Activated CD4-positive, alpha-beta T cell treated with anti-CD3 and anti-CD28 coated beads for 48 hours (primary cell): ENCODE results near the gene LIN7C.
"Not testable (repeated sequence)": the region's sequence is repeated elsewhere in the genome, so short reads cannot be mapped to it uniquely, and the experiment has no call there.

Source experiments
- DNase-seq: peaks from one replicate; pipeline ENCODE4 v3.0.0-alpha.2; 2020

Gene LIN7C

GRCh38 chr11:27506200-27507182 is at the start of gene LIN7C:
TSS of gene LIN7C (minus strand) at chr11:27506769. CDS start at chr11:27506752, 17 bp downstream.
- DNase-seq: peak; percentile 96

- no peak for DNase-seq
These were observed 48.7 kb upstream of the LIN7C start for GRCh38 chr11:27555264-27555663.

GRCh38 chr11:27553186-27553585 is 46.6 kb upstream of the LIN7C start:
- DNase-seq: no peak

GRCh38 chr11:27552341-27552740 is 45.8 kb upstream of the LIN7C start:
- DNase-seq: no peak

- DNase-seq: no peak
These were observed 44.6 kb upstream of the LIN7C start for GRCh38 chr11:27551127-27551526.

GRCh38 chr11:27545946-27546345 is 39.4 kb upstream of the LIN7C start:
- DNase-seq: no peak

- no peak for DNase-seq
These were observed 38.5 kb upstream of the LIN7C start for GRCh38 chr11:27545035-27545434.

- DNase-seq: no peak
These were observed 35.2 kb upstream of the LIN7C start for GRCh38 chr11:27541790-27542189.

GRCh38 chr11:27540051-27540450 is 33.5 kb upstream of the LIN7C start:
- DNase-seq: no peak

- no peak for DNase-seq
These were observed 28.5 kb upstream of the LIN7C start for GRCh38 chr11:27535103-27535502.

GRCh38 chr11:27532652-27533325 is 26.2 kb upstream of the LIN7C start:
- no peak for DNase-seq

- no peak for DNase-seq
These were observed 22.1 kb upstream of the LIN7C start for GRCh38 chr11:27528712-27529111.

- DNase-seq: no peak
These were observed 20.0 kb upstream of the LIN7C start for GRCh38 chr11:27526535-27526934.

GRCh38 chr11:27525824-27526516 is 19.4 kb upstream of the LIN7C start:
- DNase-seq: no peak

GRCh38 chr11:27524155-27524554 is 17.6 kb upstream of the LIN7C start:
- no peak for DNase-seq

GRCh38 chr11:27520226-27520625 is 13.7 kb upstream of the LIN7C start:
- DNase-seq: no peak

GRCh38 chr11:27518518-27518917 is 11.9 kb upstream of the LIN7C start:
- no peak for DNase-seq

GRCh38 chr11:27517490-27517889 is 10.9 kb upstream of the LIN7C start:
- DNase-seq: not testable (repeated sequence)

- no peak for DNase-seq
These were observed 8.0 kb upstream of the LIN7C start for GRCh38 chr11:27514558-27514957.

- DNase-seq: no peak
These were observed 7.5 kb upstream of the LIN7C start for GRCh38 chr11:27514076-27514475.

- DNase-seq: no peak
These were observed 6.8 kb upstream of the LIN7C start for GRCh38 chr11:27513389-27513788.

- DNase-seq: no peak
These were observed 5.7 kb upstream of the LIN7C start for GRCh38 chr11:27512238-27512637.

GRCh38 chr11:27509908-27510307 is 3.3 kb upstream of the LIN7C start:
- no peak for DNase-seq
